Endothelial cell of umbilical vein (primary cell): ENCODE results near the gene DESI1.

ENCODE experiments used
- CTCF ChIP-seq, 2 donors: IDR thresholded peaks; 1 replicate in 1 of 2; 2 replicates in 1 of 2; pipeline ENCODE4 v1.5.1; 2011; ENCODE audit warnings: low read length in 2 of 2, mild to moderate bottlenecking in 2 of 2, moderate library complexity in 2 of 2, control low read depth in 1 of 2, inconsistent platforms in 1 of 2, low read depth in 1 of 2; ENCODE audit not compliant: insufficient read depth in 1 of 2; ENCODE audit errors: extremely low read depth in 1 of 2
- EZH2 ChIP-seq: IDR thresholded peaks from 2 replicates; pipeline ENCODE4 v1.6.1; 2012; ENCODE audit warnings: borderline replicate concordance, low read depth, mild to moderate bottlenecking, moderate library complexity, low read length, inconsistent platforms; ENCODE audit not compliant: severe bottlenecking
- FOS ChIP-seq: IDR thresholded peaks from 2 replicates; pipeline ENCODE4 v1.6.1; 2011; ENCODE audit warnings: mild to moderate bottlenecking, low read length, moderate library complexity, borderline replicate concordance; ENCODE audit not compliant: insufficient read depth
- GATA2 ChIP-seq: IDR thresholded peaks from 2 replicates; pipeline ENCODE4 v1.7.0; 2011; ENCODE audit warnings: low read depth, mild to moderate bottlenecking, moderate library complexity, mixed read lengths, low read length; ENCODE audit not compliant: insufficient read length, insufficient read depth
- JUN ChIP-seq: IDR thresholded peaks from 2 replicates; pipeline ENCODE4 v1.6.1; 2011; ENCODE audit warnings: borderline replicate concordance, low read depth; ENCODE audit not compliant: insufficient read length, insufficient read depth
- MAX ChIP-seq: IDR thresholded peaks from 2 replicates; pipeline ENCODE4 v1.6.1; 2011; ENCODE audit not compliant: insufficient read depth, insufficient read length
- MYC ChIP-seq: IDR thresholded peaks from one replicate; pipeline ENCODE4 v1.6.1; 2011; ENCODE audit warnings: mild to moderate bottlenecking, low read depth, low read length
- POLR2A ChIP-seq: IDR thresholded peaks from 2 replicates; pipeline ENCODE4 v1.6.1; 2012; ENCODE audit warnings: low read depth, mild to moderate bottlenecking, control low read depth, low read length
- POLR2AphosphoS5 ChIP-seq: IDR thresholded peaks from 2 replicates; pipeline ENCODE4 v1.6.1; 2012; ENCODE audit warnings: low read depth, mild to moderate bottlenecking, control low read depth, low read length, moderate library complexity; ENCODE audit not compliant: insufficient read depth

- TF ChIP-seq POLR2A (no peak), CTCF (IDR thresholded peaks at IDR 0.05; ENCODE audit: extremely low read depth in 1 of 2, insufficient read depth in 1 of 2, low read depth in 1 of 2, low read length in 2 of 2) (no peak), JUN (no peak), EZH2 (no peak), POLR2AphosphoS5 (no peak), GATA2 (no peak), FOS (no peak), MYC (no peak), MAX (no peak)
Observed at GRCh38 chr22:41613456-41613855, 7.4 kb downstream of the DESI1 start.
